GM19372 (cell line): ENCODE data around the gene P3H2.

Experiments
- ATAC-seq: cut with Tn5 transposase; IDR thresholded peaks from one replicate; pipeline ENCODE4 v1.9.1; 2021; ENCODE audit warnings: mild to moderate bottlenecking, low read depth, moderate library complexity; ENCODE audit not compliant: unreplicated experiment

Gene P3H2

DNA sequence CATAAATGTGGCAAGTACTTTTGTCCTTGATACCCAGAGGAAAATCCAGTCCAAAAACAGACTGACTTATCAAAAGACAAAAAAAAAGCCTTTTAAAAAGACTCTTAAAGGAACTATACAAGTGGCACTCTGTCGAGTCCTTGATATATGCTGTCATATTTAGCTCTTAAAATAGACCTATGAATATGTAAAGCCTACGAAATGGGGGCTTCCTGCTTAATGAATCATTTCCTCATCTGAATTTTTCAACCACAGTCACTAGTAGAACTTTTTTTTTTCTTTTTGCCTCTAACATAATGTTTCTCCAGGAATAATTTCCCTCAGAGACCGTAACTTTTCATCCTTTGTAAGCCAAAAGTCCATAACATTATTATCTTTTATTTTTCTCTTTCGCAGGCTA, 95.8 kb downstream of the P3H2 start:
- ATAC-seq = no peak

DNA sequence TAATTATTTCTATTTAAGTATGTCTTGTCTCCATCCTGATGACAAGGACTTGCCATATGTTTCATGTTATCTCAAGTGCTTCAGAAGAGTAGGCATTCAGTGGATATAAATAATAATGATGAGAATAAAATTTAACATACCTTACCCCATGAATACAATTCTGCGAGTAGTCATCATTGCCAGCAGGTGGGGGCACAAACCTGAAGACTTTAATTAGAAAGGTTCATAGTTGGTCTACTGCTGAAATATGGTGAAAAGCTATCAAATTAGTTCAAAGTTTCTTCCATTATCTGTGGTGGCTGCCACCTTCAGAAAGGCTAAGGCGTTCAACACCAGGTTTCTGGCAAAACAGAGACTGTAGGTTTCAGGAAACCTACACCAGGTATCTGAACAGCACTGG, 100.9 kb downstream of the P3H2 start:
- ATAC-seq = no peak

GRCh38 chr3:190019006-190019405, 101.7 kb downstream of the P3H2 start:
- ATAC-seq = no peak

DNA sequence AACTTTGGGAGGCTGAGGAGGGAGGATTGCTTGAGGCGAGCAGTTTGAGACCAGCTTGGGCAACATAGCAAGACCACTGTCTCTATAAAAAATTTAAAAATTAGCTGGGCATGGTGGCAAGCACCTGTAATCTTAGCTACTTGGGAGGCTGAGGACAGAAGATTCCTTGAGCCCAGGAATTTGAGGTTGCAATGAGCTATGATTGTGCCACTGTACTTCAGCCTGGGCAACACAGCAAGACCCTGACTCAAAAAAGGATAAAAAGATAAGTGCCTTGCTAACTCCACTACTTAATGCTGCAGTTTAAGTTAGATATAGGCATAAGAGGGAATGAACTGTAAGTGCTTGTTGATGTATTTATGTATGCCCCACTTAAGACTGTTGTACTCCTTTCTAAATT, 102.2 kb downstream of the P3H2 start:
- no peak for ATAC-seq

GRCh38 chr3:190017521-190018288, 103.0 kb downstream of the P3H2 start:
- ATAC-seq = no peak

DNA sequence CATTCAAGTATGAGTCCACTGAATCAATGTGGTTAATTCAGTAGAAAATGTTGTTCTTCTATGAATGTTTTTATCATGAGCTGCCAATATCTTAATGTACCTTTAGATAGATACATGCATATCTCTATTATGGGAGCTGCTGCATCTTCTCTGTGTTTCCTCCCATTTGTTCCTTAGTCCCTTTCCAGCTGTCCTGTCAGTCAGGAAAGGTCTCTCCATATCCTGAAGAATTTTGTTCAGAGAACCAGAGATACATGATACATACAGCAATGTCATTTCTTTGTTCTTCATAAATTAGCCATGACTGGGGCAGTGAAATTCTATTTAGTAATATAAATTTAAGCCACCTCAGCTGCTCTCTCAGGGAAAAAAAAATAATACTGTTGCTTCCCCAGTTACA, 103.7 kb downstream of the P3H2 start:
- no peak for ATAC-seq

DNA sequence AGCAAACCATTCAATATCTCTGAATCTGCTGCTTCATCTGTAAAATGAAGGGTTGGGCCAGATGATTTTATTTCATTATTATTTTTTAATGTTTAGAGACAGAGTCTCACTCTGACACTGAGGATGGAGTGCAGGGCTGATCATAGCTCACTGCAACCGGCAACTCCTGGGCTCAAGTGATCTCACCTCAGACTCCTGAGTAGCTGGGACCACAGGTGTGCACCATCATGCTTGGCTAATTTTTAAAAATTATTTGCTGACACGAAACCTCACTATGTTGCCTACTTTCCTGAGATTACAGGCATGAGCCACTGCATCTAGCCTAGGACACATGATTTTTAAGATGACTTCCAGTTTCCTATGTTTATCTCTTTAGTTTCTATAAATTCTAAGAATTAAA, 105.8 kb downstream of the P3H2 start:
- ATAC-seq = no peak

DNA sequence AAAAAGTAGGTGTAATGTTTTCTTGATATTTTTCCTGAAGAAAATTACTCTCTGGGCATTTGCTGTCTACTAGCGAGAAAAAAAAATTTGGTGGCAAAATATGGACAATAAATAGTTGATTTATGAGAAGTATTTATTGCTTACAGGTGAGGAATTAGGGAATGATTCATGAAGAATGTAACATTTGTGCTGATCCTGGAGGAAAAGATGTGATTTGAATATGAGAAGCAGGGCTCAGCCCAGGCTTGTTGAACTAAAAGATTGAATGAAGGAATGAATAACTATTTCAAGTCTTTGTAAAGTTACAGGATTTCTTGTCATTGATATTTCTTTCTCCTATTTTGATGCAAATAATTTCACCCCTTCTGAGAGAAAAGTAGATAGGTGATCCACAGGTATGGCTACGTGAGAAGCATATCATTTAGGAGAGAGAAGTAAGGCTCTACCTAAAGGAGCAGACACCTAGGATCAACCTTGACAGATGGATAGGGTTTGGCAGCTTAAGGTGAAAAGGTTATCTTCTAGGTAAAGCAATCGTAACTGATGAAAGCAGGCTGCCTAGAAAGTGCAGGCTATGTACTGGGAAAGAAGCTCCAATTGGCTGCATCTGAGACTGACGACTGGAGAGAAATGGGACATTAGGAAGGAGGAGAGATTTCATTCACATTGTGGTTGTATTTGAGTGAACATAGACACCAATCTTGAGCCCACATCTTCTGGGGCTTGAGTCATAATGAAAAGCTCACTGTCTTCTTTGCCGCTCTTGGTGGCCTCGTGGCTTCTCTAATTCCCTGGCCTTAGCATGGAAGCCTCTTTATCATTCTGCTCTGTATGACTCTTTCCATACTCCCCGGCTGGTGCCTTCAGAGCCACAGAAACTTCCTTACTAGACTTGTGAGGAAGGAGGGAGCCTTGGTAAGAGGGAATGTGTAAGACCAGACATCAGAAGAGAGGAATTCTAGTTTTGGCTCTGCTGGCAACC, 106.5 kb downstream of the P3H2 start:
- no peak for ATAC-seq

DNA sequence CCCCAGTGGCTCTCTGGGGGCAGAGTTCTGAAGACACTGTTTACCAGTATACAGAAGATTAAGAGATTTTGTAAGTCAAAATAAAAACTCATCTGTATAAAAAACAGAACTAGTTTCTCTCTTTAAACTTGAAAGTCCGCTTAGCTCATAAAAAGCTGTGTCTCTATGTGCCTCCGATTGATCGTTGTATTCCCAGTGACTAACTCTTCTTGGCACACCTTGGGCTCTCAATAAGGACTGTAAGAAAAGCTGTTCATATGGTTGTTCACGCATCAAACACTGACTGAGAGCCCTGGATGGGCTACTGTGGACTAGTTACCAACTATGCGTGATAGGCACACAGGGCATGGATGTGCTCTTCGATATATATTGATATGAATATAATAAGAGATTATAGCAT, 107.9 kb downstream of the P3H2 start:
- no peak for ATAC-seq

- ATAC-seq = no peak
These were observed 108.3 kb downstream of the P3H2 start for GRCh38 chr3:190012314-190012782.

- no peak for ATAC-seq
These were observed 110.2 kb downstream of the P3H2 start for GRCh38 chr3:190010486-190010885.

- no peak for ATAC-seq
These were observed 111.1 kb downstream of the P3H2 start for GRCh38 chr3:190009614-190010013.

- no peak for ATAC-seq
These were observed 112.3 kb downstream of the P3H2 start for GRCh38 chr3:190008432-190008831.

- no peak for ATAC-seq
These were observed 115.2 kb downstream of the P3H2 start for GRCh38 chr3:190005343-190006113.

DNA sequence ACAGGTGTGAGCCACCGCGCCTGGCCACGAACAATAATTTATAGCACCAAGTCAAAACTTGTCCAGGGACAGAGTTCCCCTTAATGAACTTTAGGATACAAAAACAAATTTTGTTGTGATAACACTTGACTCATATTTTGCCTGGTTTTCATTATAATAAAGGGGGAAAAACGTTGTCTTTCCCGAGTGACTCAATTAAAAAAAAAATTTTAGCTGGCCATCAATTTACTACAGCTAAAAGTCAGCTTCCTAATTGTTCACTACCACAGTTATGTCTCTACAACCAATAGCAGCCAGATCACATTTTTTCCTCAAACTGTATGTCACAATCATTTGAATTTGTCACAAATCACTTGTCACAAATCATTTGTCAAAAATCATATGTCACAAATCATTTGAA, 116.0 kb downstream of the P3H2 start:
- ATAC-seq = no peak

DNA sequence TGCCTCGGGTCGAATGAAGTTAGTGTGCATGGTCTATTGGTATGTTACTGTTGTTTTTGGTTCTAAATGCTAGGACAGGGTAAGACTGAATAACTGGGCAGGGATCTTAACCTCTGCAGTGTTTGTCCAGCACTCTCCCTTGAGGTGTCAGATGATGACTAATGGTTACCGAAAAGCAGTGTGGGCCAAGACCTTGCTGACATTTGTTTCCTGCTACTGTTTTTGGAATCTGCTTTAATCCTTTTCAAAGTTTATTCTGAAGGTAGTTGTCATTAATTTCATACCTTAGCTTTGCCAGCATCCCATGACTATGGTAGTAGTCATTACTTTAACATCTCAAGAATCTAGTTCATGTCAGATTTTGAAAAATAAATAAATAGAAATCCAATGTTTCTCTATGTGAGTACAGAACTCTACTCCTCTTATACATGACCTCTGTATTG, 117.0 kb downstream of the P3H2 start:
- no peak for ATAC-seq

GRCh38 chr3:190003068-190003467, 117.6 kb downstream of the P3H2 start:
- ATAC-seq = no peak

DNA sequence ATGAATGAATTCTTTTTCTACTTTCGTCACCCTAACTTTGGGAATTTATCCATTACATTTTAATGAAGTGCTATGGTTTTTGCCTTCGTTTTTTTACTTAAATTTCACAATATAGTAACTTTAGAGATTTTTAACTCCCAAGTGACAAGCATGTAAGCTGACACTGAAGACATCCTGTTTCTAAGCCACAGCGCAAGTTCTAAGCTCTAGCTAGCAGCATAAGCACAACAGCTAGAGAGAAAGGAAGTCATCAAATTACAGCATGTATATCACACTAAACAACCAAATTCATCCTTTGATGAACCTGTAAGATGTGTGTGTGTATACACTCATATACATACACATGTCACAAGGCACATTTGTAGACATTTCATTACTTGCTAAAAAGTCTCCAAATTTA, 119.3 kb downstream of the P3H2 start:
- no peak for ATAC-seq

DNA sequence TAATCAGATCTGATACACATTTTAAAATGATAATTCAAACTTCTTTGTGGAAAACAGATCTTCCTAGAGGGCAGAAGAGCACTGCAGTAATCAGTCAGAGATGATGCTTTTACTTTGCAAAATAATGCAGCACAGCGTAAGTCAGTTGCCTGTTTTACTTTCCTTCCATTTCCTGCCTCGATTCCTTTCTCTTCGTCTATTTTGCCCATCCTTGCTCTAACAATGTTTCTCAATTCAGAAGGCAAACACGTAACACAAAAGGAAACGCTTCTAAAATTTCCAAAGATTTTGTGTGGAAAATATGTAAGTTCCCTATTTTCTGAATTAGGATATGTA, 119.9 kb downstream of the P3H2 start:
- no peak for ATAC-seq

DNA sequence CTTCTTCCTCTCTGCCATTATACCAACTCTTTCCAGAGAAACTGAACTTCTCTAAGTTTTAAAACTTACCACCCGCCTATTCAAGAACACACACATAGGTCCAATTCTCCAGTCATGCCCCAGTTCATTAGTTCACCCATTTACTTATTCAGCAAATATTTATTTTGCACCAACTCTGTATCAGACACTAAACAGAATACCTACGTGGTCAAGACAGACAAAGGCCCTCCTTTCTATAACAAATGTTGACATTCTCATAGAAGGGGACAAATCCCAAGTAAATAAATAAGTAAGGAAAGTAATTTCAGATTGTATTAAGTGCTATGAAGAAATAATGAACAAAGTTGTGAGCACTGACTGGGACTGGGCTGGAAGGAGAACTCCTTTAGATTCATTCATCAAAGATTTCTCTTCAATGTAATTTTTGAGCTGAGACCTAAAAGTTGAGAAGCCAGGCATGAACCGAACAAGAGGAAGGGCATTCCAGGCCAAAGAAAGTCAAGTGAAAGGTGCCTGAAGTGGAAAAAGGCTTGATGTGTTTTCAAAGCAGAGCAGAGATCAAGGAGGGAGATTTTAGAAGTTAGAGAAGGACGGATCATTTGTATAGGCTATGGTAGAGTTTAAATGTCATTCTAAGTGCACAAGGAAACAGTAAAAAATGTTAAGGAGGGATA, 120.4 kb downstream of the P3H2 start:
- ATAC-seq = no peak
